Measurements from ENCODE around the gene GOPC. TPM values are rescaled to one million over a fixed set of nuclear protein-coding genes. Genes with fewer than 3 reads are reported as not detected.

The GOPC gene
- total RNA-seq, 3 donors from 2014 or later = 25.6 to 36.6 (median 29.5) TPM

- Histone ChIP-seq H3K36me3 (no peaks in the 10 kb centered on the region), H3K9me3 (no peaks in the 10 kb centered on the region), H3K4me1 (no peaks in the 10 kb centered on the region), H3K27me3 (no peaks in the 10 kb centered on the region), H3K4me3 (no peak overlapping the region), H3K27ac (no peak overlapping the region)
- intact Hi-C loops (cut with DNase I; ENCODE audit: low total_unique reads) = no loop called here
- no peak for DNase-seq (ENCODE audit: low spot score in 2 of 2)
- no peak for TF ChIP-seq CTCF (IDR thresholded peaks at IDR 0.05)
- no peak for TF ChIP-seq POLR2AphosphoS5 (IDR thresholded peaks at IDR 0.05)
- TF ChIP-seq POLR2A (IDR thresholded peaks at IDR 0.05) = no peak
These were observed 28.1 kb downstream of the GOPC start for GRCh38 chr6:117574198-117574597.

GRCh38 chr6:117573006-117573680 is 29.2 kb downstream of the GOPC start:
- no peak overlapping the region for H3K4me3 ChIP-seq
- H3K27me3 ChIP-seq = no peaks in the 10 kb centered on the region
- no peaks in the 10 kb centered on the region for H3K9me3 ChIP-seq
- no peak for DNase-seq (ENCODE audit: low spot score in 2 of 2)
- intact Hi-C loops (cut with DNase I; ENCODE audit: low total_unique reads) = no loop called here
- no peak overlapping the region for H3K27ac ChIP-seq
- H3K36me3 ChIP-seq = peaks cover 4% of the 10 kb centered on the region
- no peaks in the 10 kb centered on the region for H3K4me1 ChIP-seq
- TF ChIP-seq POLR2A (IDR thresholded peaks at IDR 0.05) (no peak), CTCF (IDR thresholded peaks at IDR 0.05) (no peak), POLR2AphosphoS5 (IDR thresholded peaks at IDR 0.05) (no peak)

GRCh38 chr6:117568831-117569410 is 33.4 kb downstream of the GOPC start:
- Histone ChIP-seq H3K9me3 (no peaks in the 10 kb centered on the region), H3K4me1 (no peaks in the 10 kb centered on the region), H3K27ac (no peak overlapping the region), H3K36me3 (peaks cover 4% of the 10 kb centered on the region), H3K4me3 (no peak overlapping the region), H3K27me3 (no peaks in the 10 kb centered on the region)
- intact Hi-C loops (cut with DNase I; ENCODE audit: low total_unique reads) = no loop called here
- DNase-seq (ENCODE audit: low spot score in 2 of 2) = no peak
- TF ChIP-seq CTCF (IDR thresholded peaks at IDR 0.05) = no peak
- no peak for TF ChIP-seq POLR2AphosphoS5 (IDR thresholded peaks at IDR 0.05)
- no peak for TF ChIP-seq POLR2A (IDR thresholded peaks at IDR 0.05)

- H3K36me3 ChIP-seq = peaks cover 4% of the 10 kb centered on the region
- H3K4me1 ChIP-seq = no peaks in the 10 kb centered on the region
- no peak for DNase-seq (ENCODE audit: low spot score in 2 of 2)
These were observed 34.1 kb downstream of the GOPC start for GRCh38 chr6:117568247-117568646.

More at GRCh38 chr6:117568247-117568646, 34.1 kb downstream of the GOPC start:
- intact Hi-C loops (cut with DNase I; ENCODE audit: low total_unique reads) = no loop called here
- TF ChIP-seq POLR2A (IDR thresholded peaks at IDR 0.05) (no peak), POLR2AphosphoS5 (IDR thresholded peaks at IDR 0.05) (no peak), CTCF (IDR thresholded peaks at IDR 0.05) (no peak)
- no peak overlapping the region for H3K4me3 ChIP-seq
- no peaks in the 10 kb centered on the region for H3K27me3 ChIP-seq
- H3K27ac ChIP-seq = no peak overlapping the region
- H3K9me3 ChIP-seq = no peaks in the 10 kb centered on the region

Data from breast epithelium (tissue), 4 donors.